ENCODE data around the gene RGS7. TPM values are rescaled to one million over a fixed set of nuclear protein-coding genes. Genes with fewer than 3 reads are reported as not detected.

The RGS7 gene
- total and polyA plus RNA-seq, 10 of the 15 experiments (the other 5 are each of a cell fraction or from before 2014, with no cell fraction given): not detected

GRCh38 chr1:241130881-241131280 is 226.1 kb downstream of the RGS7 start:
- RAD21 ChIA-PET (ENCODE audit: unreplicated experiment): no interaction called here
- TF ChIP-seq MTA2 (IDR thresholded peaks at IDR 0.05; ENCODE audit: low read depth): no peak
- TF ChIP-seq ATF3 (IDR thresholded peaks at IDR 0.05; ENCODE audit: borderline replicate concordance, extremely low read depth, low read depth, low read length): no peak
- no peak for TF ChIP-seq FOXK2 (IDR thresholded peaks at IDR 0.05)
- TF ChIP-seq RBBP5 (conservative IDR thresholded peaks at IDR 0.05): no peak
- no peak for TF ChIP-seq EED (IDR thresholded peaks at IDR 0.05; ENCODE audit: low read depth)
- H3K4me3 ChIP-seq: no peak overlapping the region
- H3K4me2 ChIP-seq (ENCODE audit: control insufficient read depth, insufficient read depth): no peak overlapping the region
- SMC1A ChIA-PET (ENCODE audit: uncharacterized antibody, unreplicated experiment): no interaction called here
- no peak overlapping the region for H3K27ac ChIP-seq (ENCODE audit: control insufficient read depth, insufficient read depth)
- 59% methylated on average over 3 of the region's 3 CpGs for WGBS (ENCODE audit: insufficient coverage, insufficient replicate concordance, low lambda C conversion rate, missing lambda C conversion rate)
- no peaks in the 10 kb centered on the region for H3K27me3 ChIP-seq (replicated peaks in 1 of 2; ENCODE audit: control insufficient read depth in 2 of 2, insufficient read depth in 2 of 2, low read length in 1 of 2)
- H3K79me2 ChIP-seq (ENCODE audit: control insufficient read depth, insufficient read depth, low read length): no peaks in the 10 kb centered on the region
- H4K20me1 ChIP-seq (ENCODE audit: control insufficient read depth, insufficient read depth): no peaks in the 10 kb centered on the region
- CTCF ChIA-PET: no interaction called here
- H3K36me3 ChIP-seq (ENCODE audit: control insufficient read depth in 2 of 2, insufficient read depth in 2 of 2, low read length in 1 of 2): no peaks in the 10 kb centered on the region
- no peak overlapping the region for H2AFZ ChIP-seq (ENCODE audit: control insufficient read depth, low read depth, low read length)
- H3K9me3 ChIP-seq (replicated peaks; ENCODE audit: control insufficient read depth, insufficient read depth, low read length): no peaks in the 10 kb centered on the region
- FAIRE-seq (no peak), DNase-seq (ENCODE audit: low read depth, low spot score) (no peak), ATAC-seq (no peak)
- BruUV-seq (replicated peaks): no TSS peak
- POLR2A ChIA-PET: no interaction called here
- intact Hi-C loops (cut with micrococcal nuclease; ENCODE audit: unreplicated experiment) (no loop called here), in situ Hi-C loops (cut with MboI) (no loop called here)
- H3K4me1 ChIP-seq (ENCODE audit: control insufficient read depth, insufficient read depth, low read length): no peaks in the 10 kb centered on the region
- no peak overlapping the region for H3K9ac ChIP-seq (ENCODE audit: control insufficient read depth, insufficient read depth, low read length)

- intact Hi-C loops (cut with micrococcal nuclease; ENCODE audit: unreplicated experiment): no loop called here
- TF ChIP-seq TAF1 (IDR thresholded peaks at IDR 0.05; ENCODE audit: borderline replicate concordance, low read depth, low read length): no peak
- TF ChIP-seq SIX5 (IDR thresholded peaks at IDR 0.05; ENCODE audit: low read depth, low read length, severe bottlenecking): no peak
- TF ChIP-seq FOS (IDR thresholded peaks at IDR 0.05; ENCODE audit: borderline replicate concordance, extremely low read depth, insufficient read length): no peak
- SMC1A ChIA-PET (ENCODE audit: uncharacterized antibody, unreplicated experiment): no interaction called here
- in situ Hi-C loops (cut with MboI): no loop called here
- Histone ChIP-seq H3K27ac (ENCODE audit: control insufficient read depth, insufficient read depth) (no peak overlapping the region), H3K4me2 (ENCODE audit: control insufficient read depth, insufficient read depth) (no peak overlapping the region), H3K79me2 (ENCODE audit: control insufficient read depth, insufficient read depth, low read length) (no peaks in the 10 kb centered on the region), H3K27me3 (replicated peaks in 1 of 2; ENCODE audit: control insufficient read depth in 2 of 2, insufficient read depth in 2 of 2, low read length in 1 of 2) (no peaks in the 10 kb centered on the region), H4K20me1 (ENCODE audit: control insufficient read depth, insufficient read depth) (no peaks in the 10 kb centered on the region), H3K9ac (ENCODE audit: control insufficient read depth, insufficient read depth, low read length) (no peak overlapping the region), H3K36me3 (ENCODE audit: control insufficient read depth in 2 of 2, insufficient read depth in 2 of 2, low read length in 1 of 2) (no peaks in the 10 kb centered on the region), H3K4me1 (ENCODE audit: control insufficient read depth, insufficient read depth, low read length) (no peaks in the 10 kb centered on the region), H2AFZ (ENCODE audit: control insufficient read depth, low read depth, low read length) (no peak overlapping the region), H3K9me3 (replicated peaks; ENCODE audit: control insufficient read depth, insufficient read depth, low read length) (no peaks in the 10 kb centered on the region), H3K4me3 (no peak overlapping the region)
- RAD21 ChIA-PET (ENCODE audit: unreplicated experiment): no interaction called here
- ATAC-seq: no peak
- WGBS (ENCODE audit: insufficient coverage, insufficient replicate concordance, low lambda C conversion rate, missing lambda C conversion rate): 22% methylated on average over 11 of the region's 11 CpGs
- no peak for FAIRE-seq
- POLR2A ChIA-PET: no interaction called here
- DNase-seq (ENCODE audit: low read depth, low spot score): no peak
- no TSS peak for BruUV-seq (replicated peaks)
- CTCF ChIA-PET: no interaction called here
These were observed 227.6 kb downstream of the RGS7 start for GRCh38 chr1:241129207-241129960.

Data from GM12878 (cell line).